ENCODE results near the gene SPRR2D. TPM values are rescaled to one million over a fixed set of nuclear protein-coding genes. Genes with fewer than 3 reads are reported as not detected.
"Not testable (repeated sequence)": the region's sequence is repeated elsewhere in the genome, so short reads cannot be mapped to it uniquely, and the experiment has no call there.

The SPRR2D gene
- total and polyA plus RNA-seq, 7 experiments from 2014 or later = not detected

- no peak overlapping the region for H3K4me3 ChIP-seq (ENCODE audit: low read length)
- ATAC-seq = no peak
- POLR2A ChIA-PET = no interaction called here
- H3K9me3 Mint-ChIP-seq = peaks cover 0 to 2% (median 0%) of the 10 kb centered on the region in 11 donors
- no peaks in the 10 kb centered on the region for H3K36me3 Mint-ChIP-seq
- H3K27ac Mint-ChIP-seq = no peak overlapping the region
- DNase-seq = no peak
- peaks cover 23 to 53% (median 46%) of the 10 kb centered on the region in 5 donors for H3K27me3 Mint-ChIP-seq
- CTCF ChIA-PET = no interaction called here
- no peak overlapping the region for H3K27ac ChIP-seq (ENCODE audit: low read depth, low read length)
- no peaks in the 10 kb centered on the region for H3K4me1 ChIP-seq (ENCODE audit: control insufficient read depth in 2 of 2, insufficient read depth in 2 of 2, low read length in 2 of 2)
- H3K27me3 ChIP-seq (ENCODE audit: control insufficient read depth in 2 of 2, insufficient read depth in 2 of 2, low read length in 2 of 2) = no peaks in the 10 kb centered on the region
- H3K36me3 ChIP-seq (ENCODE audit: control insufficient read depth in 2 of 3, insufficient read depth in 3 of 3, low read length in 3 of 3) = no peaks in the 10 kb centered on the region
- H3K4me3 Mint-ChIP-seq = no peak overlapping the region
- H3K9me3 ChIP-seq (ENCODE audit: control insufficient read depth in 2 of 3, low read length in 3 of 3) = no peaks in the 10 kb centered on the region
- intact Hi-C loops (cut with micrococcal nuclease) = no loop called here
- H3K4me1 Mint-ChIP-seq = peaks cover 0 to 1% (median 0%) of the 10 kb centered on the region in 7 donors
Measured at GRCh38 chr1:153058826-153059784, 18.2 kb upstream of the SPRR2D start.

DNA sequence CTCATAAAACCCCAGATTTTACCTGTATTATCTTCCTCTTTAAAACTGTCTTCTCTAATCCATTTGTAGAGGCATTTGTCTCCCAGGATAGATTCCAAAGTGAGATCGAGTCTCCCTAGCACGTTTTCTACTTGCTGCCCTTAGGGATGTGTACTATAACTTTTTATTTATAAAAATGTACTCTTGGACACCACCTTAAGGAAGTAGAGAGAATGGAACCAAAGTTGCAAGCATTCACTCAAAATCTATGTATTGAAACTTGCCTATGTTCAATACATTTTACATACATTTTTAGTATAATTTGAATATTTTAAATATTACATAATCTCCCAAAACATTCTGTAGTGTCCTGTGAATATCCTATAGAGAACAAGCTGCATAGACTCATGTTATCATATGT is 17.2 kb upstream of the SPRR2D start:
- CTCF ChIA-PET = no interaction called here
- Mint-ChIP-seq H3K4me3 (no peak overlapping the region), H3K27ac (no peak overlapping the region), H3K27me3 (peaks cover 25 to 61% (median 43%) of the 10 kb centered on the region in 5 donors), H3K36me3 (no peaks in the 10 kb centered on the region), H3K4me1 (peaks cover 0 to 1% (median 0%) of the 10 kb centered on the region in 7 donors), H3K9me3 (peaks cover 0 to 2% (median 0%) of the 10 kb centered on the region in 11 donors)
- H3K9me3 ChIP-seq (ENCODE audit: control insufficient read depth in 2 of 3, low read length in 3 of 3) = no peaks in the 10 kb centered on the region
- H3K27me3 ChIP-seq (ENCODE audit: control insufficient read depth in 2 of 2, insufficient read depth in 2 of 2, low read length in 2 of 2) = no peaks in the 10 kb centered on the region
- H3K36me3 ChIP-seq (ENCODE audit: control insufficient read depth in 2 of 3, insufficient read depth in 3 of 3, low read length in 3 of 3) = no peaks in the 10 kb centered on the region
- H3K4me1 ChIP-seq (ENCODE audit: control insufficient read depth in 2 of 2, insufficient read depth in 2 of 2, low read length in 2 of 2) = no peaks in the 10 kb centered on the region
- H3K27ac ChIP-seq (ENCODE audit: low read depth, low read length) = no peak overlapping the region
- ATAC-seq (no peak), DNase-seq (no peak)
- intact Hi-C loops (cut with micrococcal nuclease) = no loop called here
- POLR2A ChIA-PET = no interaction called here
- H3K4me3 ChIP-seq (ENCODE audit: low read length) = no peak overlapping the region

- Mint-ChIP-seq H3K27ac (no peak within 1 kb of the TSS), H3K36me3 (no peaks in the 10 kb centered on the region), H3K9me3 (peaks cover 0 to 7% (median 0%) of the 10 kb centered on the region in 11 donors), H3K27me3 (peaks cover 29 to 68% (median 45%) of the 10 kb centered on the region in 5 donors), H3K4me3 (no peak within 1 kb of the TSS), H3K4me1 (peaks cover 0 to 1% (median 0%) of the 10 kb centered on the region in 7 donors)
- POLR2A ChIA-PET = no interaction called here
- ATAC-seq (no peak), DNase-seq (no peak)
- no peaks in the 10 kb centered on the region for H3K4me1 ChIP-seq (ENCODE audit: control insufficient read depth in 2 of 2, insufficient read depth in 2 of 2, low read length in 2 of 2)
- H3K27me3 ChIP-seq (ENCODE audit: control insufficient read depth in 2 of 2, insufficient read depth in 2 of 2, low read length in 2 of 2) = no peaks in the 10 kb centered on the region
- no peaks in the 10 kb centered on the region for H3K9me3 ChIP-seq (ENCODE audit: control insufficient read depth in 2 of 3, low read length in 3 of 3)
- H3K27ac ChIP-seq (ENCODE audit: low read depth, low read length) = no peak within 1 kb of the TSS
- intact Hi-C loops (cut with micrococcal nuclease) = no loop called here
- CTCF ChIA-PET = no interaction called here
- H3K4me3 ChIP-seq (ENCODE audit: low read length) = no peak within 1 kb of the TSS
- H3K36me3 ChIP-seq (ENCODE audit: control insufficient read depth in 2 of 3, insufficient read depth in 3 of 3, low read length in 3 of 3) = no peaks in the 10 kb centered on the region
Measured at GRCh38 chr1:153057375-153057774, 16.5 kb upstream of the SPRR2D start, which contains the start of gene SPRR2A. Gene SPRR2A (minus strand): TSS chr1:153057512. CDS start chr1:153056735, 777 bp downstream.

GRCh38 chr1:153056111-153056510 is 15.2 kb upstream of the SPRR2D start:
- H3K36me3 ChIP-seq (ENCODE audit: control insufficient read depth in 2 of 3, insufficient read depth in 3 of 3, low read length in 3 of 3); CTCF ChIA-PET; H3K4me1 ChIP-seq (ENCODE audit: control insufficient read depth in 2 of 2, insufficient read depth in 2 of 2, low read length in 2 of 2); H3K27ac ChIP-seq (ENCODE audit: low read depth, low read length); intact Hi-C loops (cut with micrococcal nuclease); ATAC-seq; H3K9me3 Mint-ChIP-seq; DNase-seq; H3K4me3 Mint-ChIP-seq; H3K36me3 Mint-ChIP-seq; POLR2A ChIA-PET; H3K4me3 ChIP-seq (ENCODE audit: low read length); H3K9me3 ChIP-seq (ENCODE audit: control insufficient read depth in 2 of 3, low read length in 3 of 3); H3K27me3 ChIP-seq (ENCODE audit: control insufficient read depth in 2 of 2, insufficient read depth in 2 of 2, low read length in 2 of 2); H3K27ac Mint-ChIP-seq; H3K4me1 Mint-ChIP-seq: not testable (repeated sequence)
- peaks cover 30 to 72% (median 44%) of the 10 kb centered on the region in 5 donors for H3K27me3 Mint-ChIP-seq

- Histone ChIP-seq H3K9me3 (ENCODE audit: control insufficient read depth in 2 of 3, low read length in 3 of 3) (no peaks in the 10 kb centered on the region), H3K27me3 (ENCODE audit: control insufficient read depth in 2 of 2, insufficient read depth in 2 of 2, low read length in 2 of 2) (no peaks in the 10 kb centered on the region), H3K4me1 (ENCODE audit: control insufficient read depth in 2 of 2, insufficient read depth in 2 of 2, low read length in 2 of 2) (no peaks in the 10 kb centered on the region), H3K36me3 (ENCODE audit: control insufficient read depth in 2 of 3, insufficient read depth in 3 of 3, low read length in 3 of 3) (no peaks in the 10 kb centered on the region), H3K27ac (ENCODE audit: low read depth, low read length) (no peak overlapping the region), H3K4me3 (ENCODE audit: low read length) (no peak overlapping the region)
- ChIA-PET CTCF (no interaction called here), POLR2A (no interaction called here)
- intact Hi-C loops (cut with micrococcal nuclease) = no loop called here
- H3K27ac Mint-ChIP-seq = no peak overlapping the region
- no peak for ATAC-seq
- peaks cover 0 to 16% (median 1%) of the 10 kb centered on the region in 11 donors for H3K9me3 Mint-ChIP-seq
- no peaks in the 10 kb centered on the region for H3K4me1 Mint-ChIP-seq
- H3K4me3 Mint-ChIP-seq = no peak overlapping the region
- no peak for DNase-seq
- peaks cover 24 to 63% (median 55%) of the 10 kb centered on the region in 5 donors for H3K27me3 Mint-ChIP-seq
- no peaks in the 10 kb centered on the region for H3K36me3 Mint-ChIP-seq
Measured at GRCh38 chr1:153049211-153049610, 8.3 kb upstream of the SPRR2D start.

- no peaks in the 10 kb centered on the region for H3K9me3 ChIP-seq (ENCODE audit: control insufficient read depth in 2 of 3, low read length in 3 of 3)
- intact Hi-C loops (cut with micrococcal nuclease) = no loop called here
- Mint-ChIP-seq H3K4me1 (no peaks in the 10 kb centered on the region), H3K9me3 (peaks cover 0 to 4% (median 0%) of the 10 kb centered on the region in 11 donors), H3K4me3 (no peak overlapping the region), H3K27me3 (peaks cover 7 to 40% (median 38%) of the 10 kb centered on the region in 5 donors), H3K36me3 (no peaks in the 10 kb centered on the region), H3K27ac (no peak overlapping the region)
- POLR2A ChIA-PET = no interaction called here
- H3K27me3 ChIP-seq (ENCODE audit: control insufficient read depth in 2 of 2, insufficient read depth in 2 of 2, low read length in 2 of 2) = no peaks in the 10 kb centered on the region
- DNase-seq (no peak), ATAC-seq (no peak)
- H3K36me3 ChIP-seq (ENCODE audit: control insufficient read depth in 2 of 3, insufficient read depth in 3 of 3, low read length in 3 of 3) = no peaks in the 10 kb centered on the region
- H3K4me1 ChIP-seq (ENCODE audit: control insufficient read depth in 2 of 2, insufficient read depth in 2 of 2, low read length in 2 of 2) = no peaks in the 10 kb centered on the region
- CTCF ChIA-PET = no interaction called here
- H3K27ac ChIP-seq (ENCODE audit: low read depth, low read length) = no peak overlapping the region
- H3K4me3 ChIP-seq (ENCODE audit: low read length) = no peak overlapping the region
Measured at GRCh38 chr1:153035211-153035610, 5.7 kb downstream of the SPRR2D start.
